HCT116 (cell line): ENCODE measurements around the gene MAST4. TPM values are rescaled to one million over a fixed set of nuclear protein-coding genes. Genes with fewer than 3 reads are reported as not detected.

Experiments used
- ATAC-seq: fragments of 200-7000 bp; cut with Tn5 transposase; 2 replicates; pipeline ENCODE4 v1.9.1; 2020; ENCODE audit warnings: mild to moderate bottlenecking, moderate library complexity
- BruUV-seq: library from RNA; stranded (reverse); fragments of 400-500 nt; replicated peaks from 2 replicates; lab custom pipeline; 2021; lab: Mats Ljungman, UMichigan
- CTCF ChIA-PET: fragments of 300-600 bp; sonication (Branson Sonifier 250); formaldehyde crosslinking; loops from one replicate; lab custom pipeline; 2021; ENCODE audit warnings: antibody characterized with exemption; lab: Charles Lee
- POLR2A ChIA-PET: fragments of 300-600, 350-600 bp; sonication (Branson Sonifier 250); formaldehyde crosslinking; loops from one replicate; lab custom pipeline; 2021; ENCODE audit warnings: antibody characterized with exemption; lab: Charles Lee
- RAD21 ChIA-PET, 2 experiments: fragments of 300-600 bp; sonication (Branson Sonifier 250); formaldehyde crosslinking; loops; one replicate each; lab custom pipeline; 2023; ENCODE audit warnings: low total read pairs in 2 of 2; ENCODE audit not compliant: uncharacterized antibody in 2 of 2, unreplicated experiment in 2 of 2, low non-redundant PET in 1 of 2; lab: Charles Lee
- DNase-seq: peaks from one replicate; pipeline ENCODE4 v3.0.0-alpha.2; 2010; ENCODE audit warnings: low read depth, low spot score
- H2AFZ ChIP-seq: fragments of 200-600 bp; shearing (Covaris generic), sonication (generic); 2 replicates; pipeline ENCODE4 v1.6.1; 2017; ENCODE audit warnings: low read depth, mixed run types, mixed read lengths, antibody characterized with exemption, low read length; ENCODE audit not compliant: poor library complexity, severe bottlenecking
- H3K27ac ChIP-seq: 2 replicates; pipeline ENCODE4 v1.5.1; 2012; ENCODE audit warnings: low read depth, low read length
- H3K27me3 ChIP-seq: fragments of 200-600 bp; sonication (generic); 2 replicates; pipeline ENCODE4 v1.6.1; 2016; ENCODE audit warnings: mixed run types, low read length, mixed read lengths; ENCODE audit not compliant: insufficient read depth
- H3K36me3 ChIP-seq, 2 experiments: fragments of 200-500 bp in 1 of 2; fragments of 200-600 bp in 1 of 2; sonication (Bioruptor generic) in 1 of 2; sonication (generic) in 1 of 2; 2 replicates each; pipeline versions ENCODE4 v1.5.1 to v1.6.1; 2014 to 2016; ENCODE audit warnings: low read length in 2 of 2, inconsistent platforms in 1 of 2, mixed read lengths in 1 of 2, mixed run types in 1 of 2; ENCODE audit not compliant: insufficient read depth in 2 of 2, control insufficient read depth in 1 of 2
- H3K4me1 ChIP-seq, 2 experiments: fragments of 200-600 bp in 1 of 2; sonication (generic) in 1 of 2; 2 replicates each; pipeline versions ENCODE4 v1.5.1 to v1.6.1; 2012 to 2017; ENCODE audit warnings: low read length in 2 of 2, inconsistent platforms in 1 of 2, mild to moderate bottlenecking in 1 of 2, mixed read lengths in 1 of 2, mixed run types in 1 of 2, moderate library complexity in 1 of 2; ENCODE audit not compliant: insufficient read depth in 2 of 2, control insufficient read depth in 1 of 2
- H3K4me2 ChIP-seq: fragments of 200-600 bp; sonication (generic); 2 replicates; pipeline ENCODE4 v1.6.1; 2017; ENCODE audit warnings: mixed run types, low read length, mixed read lengths
- H3K4me3 ChIP-seq, 2 experiments: fragments of 200-600 bp in 1 of 2; sonication (generic) in 1 of 2; replicated peaks in 1 of 2; 2 replicates each; pipeline ENCODE4 v1.5.1; 2011 to 2016; ENCODE audit warnings: low read length in 2 of 2, control low read depth in 1 of 2, low read depth in 1 of 2, mild to moderate bottlenecking in 1 of 2, mixed read lengths in 1 of 2, mixed run types in 1 of 2
- H3K79me2 ChIP-seq: fragments of 200-600 bp; sonication (generic); 2 replicates; pipeline ENCODE4 v1.6.1; 2017; ENCODE audit warnings: mild to moderate bottlenecking, mixed run types, low read length, moderate library complexity, mixed read lengths; ENCODE audit not compliant: insufficient read depth
- H3K9ac ChIP-seq: fragments of 200-600 bp; sonication (generic); 2 replicates; pipeline ENCODE4 v1.6.1; 2016; ENCODE audit warnings: low read length, mixed read lengths
- H3K9me2 ChIP-seq: fragments of 200-600 bp; sonication (generic), shearing (Covaris generic); 2 replicates; pipeline ENCODE4 v1.6.1; 2017; ENCODE audit warnings: mixed run types, mild to moderate bottlenecking, moderate library complexity; ENCODE audit not compliant: insufficient read depth
- H3K9me3 ChIP-seq, 2 experiments: fragments of 200-500 bp in 1 of 2; fragments of 200-600 bp in 1 of 2; sonication (Bioruptor generic) in 1 of 2; sonication (generic) in 1 of 2; 2 replicates each; pipeline ENCODE4 v1.6.1; 2014 to 2017; ENCODE audit warnings: low read length in 2 of 2, mixed read lengths in 2 of 2, inconsistent platforms in 1 of 2, low read depth in 1 of 2, mild to moderate bottlenecking in 1 of 2, mixed run types in 1 of 2, moderate library complexity in 1 of 2; ENCODE audit not compliant: control insufficient read depth in 1 of 2, insufficient read depth in 1 of 2
- H4K20me1 ChIP-seq: fragments of 200-600 bp; sonication (generic), shearing (Covaris generic); 2 replicates; pipeline ENCODE4 v1.6.1; 2017; ENCODE audit warnings: mixed run types, mild to moderate bottlenecking, moderate library complexity; ENCODE audit not compliant: insufficient read depth
- CEBPB ChIP-seq: IDR thresholded peaks from 2 replicates; pipeline ENCODE4 v1.6.1; 2012; ENCODE audit warnings: low read depth
- ELF1 ChIP-seq: IDR thresholded peaks from 2 replicates; pipeline ENCODE4 v1.6.1; 2012; ENCODE audit warnings: low read depth, borderline replicate concordance
- EZH2 ChIP-seq: fragments of 200-600 bp; sonication (generic); IDR thresholded peaks from 2 replicates; pipeline ENCODE4 v1.6.1; 2017; ENCODE audit warnings: antibody characterized with exemption, mixed run types
- EZH2phosphoT487 ChIP-seq: fragments of 200-600 bp; IDR thresholded peaks from 2 replicates; pipeline ENCODE4 v1.6.1; 2018; ENCODE audit warnings: antibody characterized with exemption, borderline replicate concordance
- FOSL1 ChIP-seq: IDR thresholded peaks from 2 replicates; pipeline ENCODE4 v1.6.1; 2012; ENCODE audit warnings: low read depth
- POLR2A ChIP-seq: IDR thresholded peaks from 2 replicates; pipeline ENCODE4 v1.7.0; 2011; ENCODE audit warnings: borderline replicate concordance; ENCODE audit not compliant: insufficient read depth, insufficient read length; ENCODE audit errors: extremely low read depth
- POLR2AphosphoS5 ChIP-seq: IDR thresholded peaks from 2 replicates; pipeline ENCODE4 v1.6.1; 2011; ENCODE audit warnings: mild to moderate bottlenecking, low read depth, low read length, moderate library complexity
- RAD21 ChIP-seq: IDR thresholded peaks from 2 replicates; pipeline ENCODE4 v1.6.1; 2012; ENCODE audit warnings: low read depth, mild to moderate bottlenecking
- REST ChIP-seq: IDR thresholded peaks from 2 replicates; pipeline ENCODE4 v1.6.1; 2012; ENCODE audit warnings: low read depth
- SP1 ChIP-seq: IDR thresholded peaks from 2 replicates; pipeline ENCODE4 v1.6.1; 2012; ENCODE audit warnings: low read depth
- TCF7L2 ChIP-seq: IDR thresholded peaks from 2 replicates; pipeline ENCODE4 v1.7.0; 2011; ENCODE audit warnings: borderline replicate concordance, inconsistent platforms; ENCODE audit not compliant: insufficient read depth, insufficient read length; ENCODE audit errors: extremely low read depth
- YY1 ChIP-seq: IDR thresholded peaks from 2 replicates; pipeline ENCODE4 v1.6.1; 2011; ENCODE audit warnings: low read length, low read depth, moderate library complexity, mild to moderate bottlenecking; ENCODE audit not compliant: insufficient replicate concordance; ENCODE audit errors: extremely low read depth
- ZBTB33 ChIP-seq: IDR thresholded peaks from 2 replicates; pipeline ENCODE4 v1.6.1; 2011; ENCODE audit warnings: mild to moderate bottlenecking, low read length, moderate library complexity; ENCODE audit not compliant: insufficient replicate concordance; ENCODE audit errors: extremely low read depth
- ZFX ChIP-seq: fragments of 450-650 bp; IDR thresholded peaks from 2 replicates; pipeline ENCODE4 v1.6.1; 2017
- intact Hi-C: fragments of 100-400 bp; cut with micrococcal nuclease; formaldehyde crosslinking; loops from 2 replicates; pipeline ENCODE4 v1.10.0; 2022
- total RNA-seq: library from RNA; stranded (reverse); gene quantifications from one replicate; pipeline ENCODE4 v1.2.1, GENCODE V29; 2021; ENCODE audit not compliant: unreplicated experiment
- TF ChIP-seq, protein P1 (sequence below): IDR thresholded peaks from 2 replicates; pipeline ENCODE4 v1.6.1; 2012
- TF ChIP-seq, protein P2 (sequence below): IDR thresholded peaks from 2 replicates; pipeline ENCODE4 v1.6.1; 2012

Gene MAST4
- total RNA-seq, 1 experiment from 2014 or later = 1.1 TPM

- H3K4me2 ChIP-seq = no peak overlapping the region
- BruUV-seq = no TSS peak
- H4K20me1 ChIP-seq = no peaks in the 10 kb centered on the region
- H2AFZ ChIP-seq = no peak overlapping the region
- no peaks in the 10 kb centered on the region for H3K36me3 ChIP-seq
- no peaks in the 10 kb centered on the region for H3K4me1 ChIP-seq
- ATAC-seq = no peak
- H3K9me2 ChIP-seq = no peaks in the 10 kb centered on the region
- H3K9ac ChIP-seq = no peak overlapping the region
- H3K27me3 ChIP-seq = peaks cover 66% of the 10 kb centered on the region
- TF ChIP-seq FOSL1 = no peak
- no peak for TF ChIP-seq ELF1
- TF ChIP-seq SP1 = no peak
- ChIA-PET POLR2A (no interaction called here), RAD21 (no interaction called here), CTCF (no interaction called here)
- no peak for DNase-seq
- no peak overlapping the region for H3K4me3 ChIP-seq
- H3K79me2 ChIP-seq = no peaks in the 10 kb centered on the region
- no peaks in the 10 kb centered on the region for H3K9me3 ChIP-seq
- H3K27ac ChIP-seq = no peak overlapping the region
- intact Hi-C loops = no loop called here
Measured at GRCh38 chr5:66609615-66610014, 13.4 kb downstream of the MAST4 start.

DNA sequence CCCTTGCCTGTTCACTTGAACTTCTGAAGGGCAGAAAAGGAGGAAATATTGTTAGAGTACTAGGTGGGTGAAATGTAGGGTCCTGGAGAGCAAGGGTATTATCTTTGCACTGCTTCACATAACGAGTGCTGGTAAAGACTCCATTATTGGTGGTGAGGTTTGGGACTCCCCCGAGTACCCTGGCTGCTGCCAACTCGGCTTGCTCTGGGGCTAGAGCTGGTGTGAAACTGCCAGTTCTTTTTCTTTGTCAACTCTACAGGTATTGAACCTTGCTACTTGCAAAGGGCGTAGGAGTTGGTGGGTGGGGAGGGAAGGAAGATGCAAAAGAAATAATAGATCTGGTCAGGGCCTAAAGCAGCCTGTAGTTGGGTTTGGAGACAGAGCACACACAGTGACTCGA lies 16.0 kb downstream of the MAST4 start:
- no peaks in the 10 kb centered on the region for H4K20me1 ChIP-seq
- ChIA-PET RAD21 (no interaction called here), CTCF (no interaction called here), POLR2A (no interaction called here)
- H3K9me2 ChIP-seq = no peaks in the 10 kb centered on the region
- no peak overlapping the region for H2AFZ ChIP-seq
- H3K9me3 ChIP-seq = no peaks in the 10 kb centered on the region
- DNase-seq (no peak), ATAC-seq (no peak)
- H3K4me1 ChIP-seq = no peaks in the 10 kb centered on the region
- BruUV-seq = no TSS peak
- H3K27me3 ChIP-seq = peaks cover 70% of the 10 kb centered on the region
- no peaks in the 10 kb centered on the region for H3K79me2 ChIP-seq
- H3K4me2 ChIP-seq = no peak overlapping the region
- intact Hi-C loops = no loop called here
- H3K36me3 ChIP-seq = no peaks in the 10 kb centered on the region
- H3K27ac ChIP-seq = no peak overlapping the region
- H3K9ac ChIP-seq = no peak overlapping the region
- H3K4me3 ChIP-seq = no peak overlapping the region
- TF ChIP-seq EZH2phosphoT487 (no peak), RAD21 (no peak), ELF1 (no peak), ZBTB33 (no peak), ZFX (no peak), EZH2 (no peak), CEBPB (no peak), YY1 (no peak), POLR2A (no peak), TCF7L2 (no peak), REST (no peak), POLR2AphosphoS5 (no peak), SP1 (no peak), FOSL1 (no peak)
- TF ChIP-seq, protein P1, sequence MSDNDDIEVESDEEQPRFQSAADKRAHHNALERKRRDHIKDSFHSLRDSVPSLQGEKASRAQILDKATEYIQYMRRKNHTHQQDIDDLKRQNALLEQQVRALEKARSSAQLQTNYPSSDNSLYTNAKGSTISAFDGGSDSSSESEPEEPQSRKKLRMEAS = no peak
- TF ChIP-seq, protein P2, sequence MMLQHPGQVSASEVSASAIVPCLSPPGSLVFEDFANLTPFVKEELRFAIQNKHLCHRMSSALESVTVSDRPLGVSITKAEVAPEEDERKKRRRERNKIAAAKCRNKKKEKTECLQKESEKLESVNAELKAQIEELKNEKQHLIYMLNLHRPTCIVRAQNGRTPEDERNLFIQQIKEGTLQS = no peak
